GM12878 (cell line): ENCODE data around the gene C9orf78. TPM values are rescaled to one million over a fixed set of nuclear protein-coding genes. Genes with fewer than 3 reads are reported as not detected.

Experiments used
- ATAC-seq: fragments of 200-7000 bp; cut with Tn5 transposase; 3 replicates; pipeline ENCODE4 v1.9.1; 2020; ENCODE audit warnings: mild to moderate bottlenecking, moderate library complexity
- BruUV-seq: library from RNA; stranded (reverse); fragments of 400-500 nt; replicated peaks from 2 replicates; lab custom pipeline; 2021; lab: Mats Ljungman, UMichigan
- CTCF ChIA-PET: fragments of 300-600 bp; sonication (Branson Sonifier 250); formaldehyde crosslinking; extraction: SDS; loops from one replicate; lab custom pipeline; 2021; ENCODE audit warnings: inconsistent platforms; lab: Yijun Ruan, JAX
- POLR2A ChIA-PET: fragments of 350-600 bp; formaldehyde crosslinking; extraction: SDS; loops from one replicate; lab custom pipeline; 2021; ENCODE audit warnings: inconsistent platforms; lab: Charles Lee
- RAD21 ChIA-PET: fragments of 300-600 bp; sonication (Branson Sonifier 250); formaldehyde crosslinking; loops from one replicate; lab custom pipeline; 2023; ENCODE audit warnings: antibody characterized with exemption; ENCODE audit not compliant: unreplicated experiment; lab: Charles Lee
- SMC1A ChIA-PET: fragments of 300-600 bp; sonication (Branson Sonifier 250); formaldehyde crosslinking; loops from one replicate; lab custom pipeline; 2023; ENCODE audit not compliant: unreplicated experiment, uncharacterized antibody; lab: Charles Lee
- DNase-seq: peaks from one replicate; pipeline ENCODE4 v3.0.0-alpha.2; 2011; ENCODE audit warnings: low read depth, low spot score
- FAIRE-seq: peaks from 3 replicates; lab custom pipeline; 2011; peaks lifted over from hg19 to GRCh38; lab: Jason Lieb, UNC
- H2AFZ ChIP-seq: 2 replicates; pipeline ENCODE4 v1.6.0; 2011; ENCODE audit warnings: low read depth, low read length, control low read depth; ENCODE audit not compliant: control insufficient read depth
- H3K27ac ChIP-seq: 2 replicates; pipeline ENCODE4 v1.5.1; 2011; ENCODE audit warnings: control low read depth; ENCODE audit not compliant: control insufficient read depth, insufficient read depth
- H3K27me3 ChIP-seq, 2 experiments: replicated peaks in 1 of 2; 2 replicates each; pipeline versions ENCODE4 v1.6.0 to v1.6.1; 2011; ENCODE audit warnings: low read length in 1 of 2; ENCODE audit not compliant: control insufficient read depth in 2 of 2, insufficient read depth in 2 of 2
- H3K36me3 ChIP-seq, 2 experiments: 2 replicates each; pipeline ENCODE4 v1.5.1; 2011; ENCODE audit warnings: low read length in 1 of 2; ENCODE audit not compliant: control insufficient read depth in 2 of 2, insufficient read depth in 2 of 2
- H3K4me1 ChIP-seq: 2 replicates; pipeline ENCODE4 v1.6.1; 2011; ENCODE audit warnings: mild to moderate bottlenecking, low read length, moderate library complexity, mixed read lengths; ENCODE audit not compliant: control insufficient read depth, insufficient read depth
- H3K4me2 ChIP-seq: 2 replicates; pipeline ENCODE4 v1.6.0; 2011; ENCODE audit warnings: control low read depth; ENCODE audit not compliant: control insufficient read depth, insufficient read depth
- H3K4me3 ChIP-seq: fragments of 200-600 bp; sonication (generic); 2 replicates; pipeline ENCODE4 v1.5.1; 2016
- H3K79me2 ChIP-seq: 2 replicates; pipeline ENCODE4 v1.6.0; 2011; ENCODE audit warnings: low read length; ENCODE audit not compliant: control insufficient read depth, insufficient read depth
- H3K9ac ChIP-seq: 2 replicates; pipeline ENCODE4 v1.8.0; 2011; ENCODE audit warnings: low read length, control low read depth, mixed read lengths; ENCODE audit not compliant: control insufficient read depth, insufficient read depth
- H3K9me3 ChIP-seq: replicated peaks from 3 replicates; pipeline ENCODE4 v1.5.1; 2011; ENCODE audit warnings: mild to moderate bottlenecking, low read length; ENCODE audit not compliant: control insufficient read depth, insufficient read depth
- H4K20me1 ChIP-seq: 2 replicates; pipeline ENCODE4 v1.6.0; 2011; ENCODE audit not compliant: control insufficient read depth, insufficient read depth
- BHLHE40 ChIP-seq, 2 experiments: fragments of 450-650 bp in 1 of 2; IDR thresholded peaks; 2 replicates each; pipeline ENCODE4 v1.6.1; 2011 to 2017; ENCODE audit warnings: low read depth in 2 of 2, borderline replicate concordance in 1 of 2, improper control_type of control experiment in 1 of 2, low read length in 1 of 2, mild to moderate bottlenecking in 1 of 2
- BMI1 ChIP-seq: fragments of 450-650 bp; IDR thresholded peaks from 2 replicates; pipeline ENCODE4 v1.6.1; 2016; ENCODE audit warnings: mild to moderate bottlenecking, moderate library complexity, borderline replicate concordance
- CHD2 ChIP-seq: IDR thresholded peaks from 2 replicates; pipeline ENCODE4 v1.6.1; 2011; ENCODE audit warnings: low read depth, low read length, improper control_type of control experiment, borderline replicate concordance
- CTCF ChIP-seq, 3 experiments: IDR thresholded peaks in 2 of 3; conservative IDR thresholded peaks in 1 of 3; 2 replicates each; pipeline ENCODE4 v1.5.1; 2011; ENCODE audit warnings: low read depth in 3 of 3, low read length in 3 of 3, mild to moderate bottlenecking in 3 of 3, control low read depth in 2 of 3, moderate library complexity in 2 of 3, inconsistent platforms in 1 of 3, mixed read lengths in 1 of 3; ENCODE audit not compliant: control insufficient read depth in 2 of 3, insufficient read depth in 1 of 3; ENCODE audit errors: extremely low read depth in 1 of 3
- ESRRA ChIP-seq: IDR thresholded peaks from 2 replicates; pipeline ENCODE4 v1.6.1; 2012; ENCODE audit warnings: mild to moderate bottlenecking, low read length, improper control_type of control experiment
- IKZF1 ChIP-seq: fragments of 450-650 bp; conservative IDR thresholded peaks from 2 replicates; pipeline ENCODE4 v1.6.1; 2017; ENCODE audit warnings: antibody characterized with exemption, mild to moderate bottlenecking
- IRF3 ChIP-seq: fragments of 450-650 bp; IDR thresholded peaks from 2 replicates; pipeline ENCODE4 v1.6.1; 2014; ENCODE audit warnings: mild to moderate bottlenecking
- JUNB ChIP-seq: IDR thresholded peaks from 2 replicates; pipeline ENCODE4 v1.6.1; 2016; ENCODE audit warnings: antibody characterized with exemption, mild to moderate bottlenecking
- MTA2 ChIP-seq: fragments of 450-650 bp; IDR thresholded peaks from 2 replicates; pipeline ENCODE4 v1.6.1; 2016; ENCODE audit warnings: low read depth, mild to moderate bottlenecking, moderate library complexity
- NFXL1 ChIP-seq: fragments of 450-650 bp; IDR thresholded peaks from 2 replicates; pipeline ENCODE4 v1.6.1; 2017; ENCODE audit warnings: antibody characterized with exemption, mild to moderate bottlenecking, borderline replicate concordance
- RBBP5 ChIP-seq: fragments of 200-600 bp; sonication (generic); conservative IDR thresholded peaks from 2 replicates; pipeline ENCODE4 v1.6.1; 2016
- RFX5 ChIP-seq: IDR thresholded peaks from 2 replicates; pipeline ENCODE4 v1.6.1; 2011; ENCODE audit warnings: low read depth, low read length, improper control_type of control experiment
- SREBF1 ChIP-seq: IDR thresholded peaks from 2 replicates; pipeline ENCODE4 v1.6.1; 2012; ENCODE audit warnings: mild to moderate bottlenecking, low read length
- SREBF2 ChIP-seq: IDR thresholded peaks from 2 replicates; pipeline ENCODE4 v1.6.1; 2012; ENCODE audit warnings: mild to moderate bottlenecking, low read length
- TCF7 ChIP-seq: IDR thresholded peaks from 2 replicates; pipeline ENCODE4 v1.6.1; 2014; ENCODE audit warnings: antibody characterized with exemption, borderline replicate concordance
- USF1 ChIP-seq: IDR thresholded peaks from 2 replicates; pipeline ENCODE4 v1.6.1; 2011; ENCODE audit warnings: borderline replicate concordance, low read depth, mild to moderate bottlenecking, moderate library complexity, mixed read lengths, low read length; ENCODE audit not compliant: insufficient read depth; ENCODE audit errors: extremely low read length
- ZNF217 ChIP-seq: fragments of 450-650 bp; IDR thresholded peaks from 2 replicates; pipeline ENCODE4 v1.6.1; 2017; ENCODE audit warnings: antibody characterized with exemption, mild to moderate bottlenecking
- WGBS: methylation state at CpG from one replicate; pipeline ENCODE4 v1.1.6; 2016; ENCODE audit warnings: low lambda C conversion rate; ENCODE audit not compliant: insufficient replicate concordance, insufficient coverage; ENCODE audit errors: missing lambda C conversion rate; 5-methylcytosine and 5-hydroxymethylcytosine counted together
- in situ Hi-C: fragments of 300-500 bp; cut with MboI; formaldehyde crosslinking; loops from 9 replicates; pipeline ENCODE4 v1.14.3; 2018; ENCODE audit warnings: mixed read lengths
- intact Hi-C: fragments of 100-400 bp; cut with micrococcal nuclease; formaldehyde crosslinking; loops from one replicate; pipeline ENCODE4 v1.14.2; 2022; ENCODE audit not compliant: unreplicated experiment
- polyA plus RNA-seq, 11 experiments: library from polyadenylated mRNA; depleted of rRNA in 4 of 11; unstranded in 6 of 11; stranded (reverse) in 5 of 11; fragments of >200 nt; fragmentation: Nextera tagmentation in 4 of 11; fragmentation: Illumina TruSeq in 1 of 11; extraction: Ambion mirVana in 4 of 11; extraction: Trizol in 1 of 11; gene quantifications; 1 replicate in 1 of 11; 2 replicates in 10 of 11; pipeline versions ENCODE4 v1.2.1 to v1.2.3, GENCODE V29; 2011 to 2016; ENCODE audit warnings: inconsistent platforms in 2 of 11, missing spikeins in 2 of 11, low read depth in 1 of 11
- total RNA-seq, 4 experiments: library from RNA; depleted of rRNA in 3 of 4; stranded (reverse); fragments of >200 nt in 3 of 4; fragmentation: Illumina TruSeq in 1 of 4; extraction: Trizol in 1 of 4; gene quantifications; 2 replicates each; pipeline versions ENCODE4 v1.2.1 to v1.2.3, GENCODE V29; 2013 to 2021

The C9orf78 gene
- total and polyA plus RNA-seq, 10 of the 15 experiments (the other 5 are each of a cell fraction or from before 2014, with no cell fraction given), result 23.0 to 60.9 (median 47.5) TPM

GRCh38 chr9:129873563-129874190, 38.6 kb upstream of the C9orf78 start:
- intact Hi-C loops, result no loop called here
- no peak overlapping the region for H3K9ac ChIP-seq
- H3K4me2 ChIP-seq, result no peak overlapping the region
- ChIA-PET SMC1A (no interaction called here), POLR2A (interaction anchor here (0.6 kb wide), 1 partner anchor 171 kb away, joined by 4 read pairs; no protein-coding TSS in a partner anchor), CTCF (no interaction called here), RAD21 (no interaction called here)
- in situ Hi-C loops, result loop anchor here (10.0 kb wide), 1 partner anchor 371 kb away; no protein-coding TSS in a partner anchor
- no peaks in the 10 kb centered on the region for H3K79me2 ChIP-seq
- BruUV-seq, result no TSS peak
- no peak for DNase-seq
- no peaks in the 10 kb centered on the region; the same call in 1 of the 2 replicates for H3K4me1 ChIP-seq
- H4K20me1 ChIP-seq, result no peaks in the 10 kb centered on the region
- WGBS, result 97% methylated on average over 15 of the region's 16 CpGs
- no peak overlapping the region for H3K27ac ChIP-seq
- no peaks in the 10 kb centered on the region for H3K9me3 ChIP-seq
- no peak overlapping the region for H3K4me3 ChIP-seq
- no peak for FAIRE-seq
- no peak for TF ChIP-seq IKZF1
- TF ChIP-seq SREBF2, result no peak
- TF ChIP-seq IRF3, result no peak
- no peak for TF ChIP-seq ESRRA
- TF ChIP-seq RBBP5, result no peak
- TF ChIP-seq TCF7, result no peak
- no peak for TF ChIP-seq CHD2
- no peak for TF ChIP-seq MTA2
- no peak for TF ChIP-seq SREBF1
- no peak for TF ChIP-seq RFX5
- TF ChIP-seq JUNB, result no peak
- TF ChIP-seq BMI1, result no peak
- TF ChIP-seq CTCF (IDR thresholded peaks at IDR 0.05 in 2 of 3, conservative IDR thresholded peaks at IDR 0.05 in 1 of 3; ENCODE audit: control insufficient read depth in 2 of 3, extremely low read depth in 1 of 3, insufficient read depth in 1 of 3, low read depth in 3 of 3, low read length in 3 of 3), result no peak
- no peak for TF ChIP-seq NFXL1
- TF ChIP-seq ZNF217, result no peak
- TF ChIP-seq USF1, result no peak
- no peak for TF ChIP-seq BHLHE40 (IDR thresholded peaks at IDR 0.05; ENCODE audit: borderline replicate concordance in 1 of 2, low read depth in 2 of 2, low read length in 1 of 2)
- no peaks in the 10 kb centered on the region for H3K27me3 ChIP-seq
- no peak for ATAC-seq
- no peaks in the 10 kb centered on the region; a peak in 1 of 4 replicates for H3K36me3 ChIP-seq
- no peak overlapping the region for H2AFZ ChIP-seq
